HG02884 (cell line): ENCODE data around the gene COL4A4.
"Not testable (repeated sequence)": the region's sequence is repeated elsewhere in the genome, so short reads cannot be mapped to it uniquely, and the experiment has no call there.

ENCODE experiments used
- ATAC-seq: cut with Tn5 transposase; IDR thresholded peaks from one replicate; pipeline ENCODE4 v1.9.1; 2021; ENCODE audit warnings: mild to moderate bottlenecking, moderate library complexity; ENCODE audit not compliant: unreplicated experiment

Gene COL4A4

DNA sequence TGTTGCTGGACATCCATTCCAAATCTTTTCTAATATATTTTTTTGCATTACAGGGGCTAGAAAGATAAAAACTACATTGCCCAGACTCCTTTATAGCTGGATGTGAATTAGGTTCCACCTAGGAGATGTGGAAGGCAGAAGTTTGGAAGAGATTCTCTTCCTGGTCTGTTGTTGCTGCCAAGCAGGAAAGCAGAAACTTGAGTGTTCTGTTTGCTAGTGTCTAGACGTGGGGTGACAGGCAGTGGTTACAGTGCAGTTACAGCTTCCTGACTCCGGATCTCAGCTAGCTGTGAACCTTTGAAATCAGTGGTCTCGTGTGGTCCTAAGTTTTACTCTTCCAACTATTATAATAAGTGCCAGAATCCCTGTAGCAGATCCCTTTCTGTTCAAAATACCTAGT, 46.2 kb downstream of the COL4A4 start:
- ATAC-seq, result no peak

DNA sequence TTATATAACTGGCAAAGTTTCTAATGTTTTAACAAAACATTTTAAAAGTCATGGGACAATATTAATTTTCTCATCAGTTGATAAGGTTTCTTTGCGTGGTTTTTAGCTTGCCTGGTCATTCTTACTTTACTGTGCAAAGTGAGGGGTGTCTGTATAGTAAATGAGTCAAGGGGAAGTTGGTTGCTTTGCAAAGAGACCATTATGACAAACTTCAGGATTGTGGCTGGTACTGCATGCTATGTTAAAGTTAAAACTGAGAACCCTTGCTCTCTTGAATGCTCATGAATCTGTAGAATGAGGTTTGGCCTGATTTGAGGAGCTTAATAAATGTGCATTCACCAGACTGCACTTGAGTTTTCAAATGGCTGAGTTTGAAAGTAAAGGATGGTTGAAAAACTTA, 47.0 kb downstream of the COL4A4 start:
- peak; percentile 75 for ATAC-seq

DNA sequence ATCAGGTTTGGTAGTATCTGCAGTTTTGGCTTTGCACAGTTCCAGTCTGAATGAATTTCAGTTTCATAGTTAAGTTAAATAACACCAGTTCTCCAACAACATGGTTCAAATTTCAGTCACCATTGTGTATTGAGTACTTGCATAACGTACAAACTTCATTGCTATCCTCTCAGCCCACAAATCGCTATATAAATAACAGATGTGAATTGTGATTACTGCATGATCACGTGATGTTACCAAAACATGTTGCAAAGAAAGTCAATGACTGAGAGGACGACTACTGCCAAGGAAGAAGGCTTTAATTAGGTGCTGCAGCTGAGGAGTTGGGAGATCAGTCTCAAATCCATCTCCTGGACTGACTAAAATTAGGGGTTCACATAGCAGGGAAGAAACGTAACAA, 48.2 kb downstream of the COL4A4 start:
- ATAC-seq, result no peak

DNA sequence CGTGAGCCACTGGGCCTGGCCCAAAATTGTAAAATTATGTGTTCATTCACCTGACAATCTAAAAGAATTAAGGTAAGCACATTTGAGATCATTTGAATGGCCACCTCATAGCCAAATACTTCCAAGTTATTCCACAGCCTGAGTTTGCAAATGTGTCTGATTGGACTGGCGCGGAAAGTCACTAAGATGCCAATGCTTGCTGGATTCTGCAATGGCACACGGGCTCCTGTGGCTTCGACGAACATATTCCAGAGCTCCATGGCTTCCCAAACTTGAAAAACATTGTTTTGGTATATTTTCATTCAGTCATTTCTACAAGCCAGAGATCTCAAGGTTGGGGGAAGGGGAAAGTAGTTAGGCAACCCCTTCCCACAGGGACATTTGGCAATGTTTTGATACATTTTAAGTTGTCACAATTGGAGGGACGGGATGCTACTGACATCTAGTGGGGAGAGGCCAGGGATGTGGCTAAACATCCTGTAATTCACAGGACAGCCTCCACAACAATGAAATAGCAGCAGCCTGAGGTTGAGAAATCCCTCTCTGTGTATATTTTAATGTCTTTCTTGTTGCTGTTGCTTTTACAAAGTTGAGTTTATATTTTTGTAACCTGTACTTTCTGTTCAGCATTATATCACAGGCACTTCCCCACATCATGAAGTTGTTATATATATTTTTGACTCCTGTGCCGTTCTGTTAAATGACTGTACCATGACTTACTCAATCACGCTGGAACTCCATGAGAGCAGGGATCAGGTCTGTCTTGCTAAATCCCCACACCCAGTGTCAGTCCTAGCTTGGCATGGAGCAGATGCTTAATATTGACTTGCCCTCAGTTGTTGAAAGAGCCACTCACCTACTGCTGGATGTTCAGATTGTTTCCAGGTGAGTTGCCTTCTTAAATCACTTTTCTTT, 56.9 kb downstream of the COL4A4 start:
- no peak for ATAC-seq

DNA sequence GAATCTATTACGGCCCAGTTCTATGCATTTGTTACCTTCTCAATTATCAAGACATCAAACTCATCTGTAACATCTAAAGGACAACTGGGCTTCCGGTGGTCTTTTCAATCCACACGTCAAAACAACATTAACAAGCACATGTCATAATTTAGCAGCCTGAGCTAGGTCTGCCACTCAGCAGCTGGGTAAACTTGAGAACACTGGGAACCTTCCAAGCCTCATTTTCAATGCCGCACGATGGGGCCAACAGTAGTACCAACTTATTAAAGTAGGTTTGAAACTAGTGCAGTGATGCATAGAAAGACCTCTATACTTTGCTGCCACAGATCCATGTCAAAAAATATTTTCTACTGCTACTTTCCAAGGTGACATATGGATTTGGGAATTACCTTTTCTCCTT, 60.4 kb downstream of the COL4A4 start:
- ATAC-seq, result no peak

DNA sequence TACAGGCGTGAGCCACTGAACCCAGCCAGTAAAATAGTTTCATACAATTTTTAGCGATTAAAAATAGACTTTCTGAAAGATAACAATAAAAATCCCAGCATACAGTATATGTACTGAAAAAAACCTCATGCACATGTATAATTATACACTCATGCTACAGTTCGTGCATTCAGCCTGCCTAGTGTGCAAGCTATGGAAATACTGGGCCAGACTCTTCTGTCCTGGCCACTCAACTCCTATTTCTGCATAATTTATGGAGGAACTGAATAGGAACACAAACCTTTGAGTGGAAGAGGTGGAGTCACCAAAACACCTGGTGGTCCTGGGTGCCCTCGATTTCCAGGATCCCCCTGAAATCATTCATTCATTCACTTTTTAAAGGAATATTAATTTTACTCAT, 64.7 kb downstream of the COL4A4 start:
- no peak for ATAC-seq

DNA sequence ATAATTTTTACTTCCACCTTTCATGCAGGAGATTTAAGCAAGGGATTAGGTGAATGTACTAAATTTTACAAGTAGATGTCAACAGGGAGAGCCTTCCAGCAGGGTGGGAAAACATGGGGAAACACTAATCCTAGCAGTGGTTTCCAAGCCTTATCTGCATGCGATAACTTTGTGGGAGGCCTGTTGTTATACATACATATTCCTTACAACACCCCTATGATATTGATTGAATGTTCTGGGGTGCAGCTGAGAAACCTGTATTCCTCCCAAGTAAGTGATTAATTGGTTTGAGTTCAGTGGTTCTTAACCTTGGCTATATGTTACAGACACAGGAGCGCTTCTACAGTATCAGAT, 65.9 kb downstream of the COL4A4 start:
- ATAC-seq, result no peak

DNA sequence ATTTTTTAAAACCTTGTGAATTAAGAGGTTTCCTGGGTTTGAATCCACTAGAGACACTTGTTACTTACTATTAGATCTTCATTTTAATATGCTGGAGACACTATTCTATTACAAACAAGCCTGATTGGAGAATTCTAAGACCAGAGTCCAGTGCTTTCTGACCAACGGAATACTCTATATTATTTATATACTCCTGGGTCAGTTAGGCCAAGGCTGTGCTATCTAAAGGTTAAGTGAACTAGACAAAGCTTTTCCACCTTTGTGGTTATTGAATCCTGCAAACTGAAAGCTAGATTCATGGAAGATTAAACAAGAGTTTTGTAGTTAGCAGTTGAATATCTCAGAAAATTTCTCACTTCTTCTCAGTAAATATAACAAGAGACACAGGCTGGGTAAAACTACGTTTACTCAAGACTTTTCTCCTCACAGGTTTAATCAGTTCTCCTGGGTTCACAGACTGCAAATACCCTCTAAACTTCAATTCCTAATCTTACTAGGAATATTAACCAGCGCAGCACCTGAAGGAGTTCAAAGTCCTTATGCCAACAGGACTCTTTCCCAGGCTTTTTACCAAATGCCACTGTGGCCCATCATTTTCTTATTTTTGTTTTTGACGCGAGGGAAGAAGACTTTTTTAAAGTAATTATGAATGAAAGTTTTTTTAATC, 66.4 kb downstream of the COL4A4 start:
- no peak for ATAC-seq

DNA sequence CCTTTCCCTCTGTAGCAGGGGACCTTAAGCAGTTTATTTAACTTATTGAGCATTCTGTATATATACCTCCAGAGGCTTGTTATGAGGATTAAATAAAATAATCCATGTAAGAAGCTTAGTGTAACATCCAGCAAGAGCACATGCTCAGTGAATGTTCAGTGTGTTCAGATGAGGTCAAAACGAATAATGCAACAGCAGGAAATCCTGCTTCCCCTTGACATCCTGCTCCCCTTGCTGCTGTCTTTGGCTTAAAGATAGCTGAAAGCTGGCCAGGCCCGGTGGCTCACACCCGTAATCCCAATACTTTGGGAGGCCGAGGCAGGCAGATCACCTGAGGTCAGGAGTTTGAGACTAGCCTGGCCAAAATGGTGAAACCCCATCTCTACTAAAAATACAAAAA, 68.7 kb downstream of the COL4A4 start:
- ATAC-seq, result no peak

DNA sequence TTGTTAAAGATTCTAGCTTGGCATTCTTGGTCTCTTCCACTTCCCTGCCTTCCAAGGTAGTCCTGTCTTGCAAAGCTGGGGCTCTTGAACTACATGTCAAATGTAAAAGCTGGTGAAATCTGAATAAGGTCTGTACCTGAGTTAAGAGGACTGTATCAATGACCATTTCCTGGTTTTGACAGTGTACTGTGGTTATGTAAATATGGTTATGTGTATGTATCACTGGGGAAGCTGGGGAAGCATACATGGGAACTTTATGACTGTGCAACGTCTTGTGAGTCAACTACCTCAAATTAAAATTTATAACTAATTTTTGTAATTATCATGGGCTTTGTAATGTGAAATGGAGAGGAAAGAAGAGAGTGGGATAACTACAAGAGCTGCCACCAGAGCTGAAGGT, 81.7 kb downstream of the COL4A4 start:
- ATAC-seq, result peak; percentile 96

DNA sequence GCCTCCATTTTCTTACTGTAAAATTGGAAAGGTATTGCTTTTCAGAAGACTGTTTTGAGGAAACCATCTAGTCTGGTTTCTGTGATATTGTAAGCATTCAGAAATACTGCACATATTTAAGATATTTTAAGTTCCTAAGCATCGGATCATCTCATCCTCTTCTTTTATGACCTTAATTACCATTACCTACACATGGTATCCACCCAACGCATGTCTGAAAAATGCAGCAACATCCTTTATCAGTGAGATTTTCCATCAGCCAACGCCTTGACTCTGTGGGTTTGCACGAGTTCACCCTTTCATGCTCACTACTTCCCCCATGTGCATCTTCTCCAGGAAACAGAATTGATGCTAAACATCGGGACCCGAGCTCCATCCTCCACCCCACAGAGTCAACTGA, 84.3 kb downstream of the COL4A4 start:
- no peak for ATAC-seq

DNA sequence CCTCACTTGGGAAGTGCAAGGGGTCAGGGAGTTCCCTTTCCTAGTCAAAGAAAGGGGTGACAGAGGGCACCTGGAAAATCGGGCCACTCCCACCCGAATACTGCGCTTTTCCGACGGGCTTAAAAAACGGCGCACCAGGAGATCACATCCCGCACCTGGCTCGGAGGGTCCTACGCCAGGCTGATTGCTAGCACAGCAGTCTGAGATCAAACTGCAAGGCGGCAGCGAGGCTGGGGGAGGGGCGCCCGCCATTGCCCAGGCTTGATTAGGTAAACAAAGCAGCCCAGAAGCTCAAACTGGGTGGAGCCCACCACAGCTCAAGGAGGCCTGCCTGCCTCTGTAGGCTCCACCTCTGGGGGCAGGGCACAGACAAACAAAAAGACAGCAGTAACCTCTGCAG, 98.9 kb downstream of the COL4A4 start:
- ATAC-seq, result not testable (repeated sequence)

DNA sequence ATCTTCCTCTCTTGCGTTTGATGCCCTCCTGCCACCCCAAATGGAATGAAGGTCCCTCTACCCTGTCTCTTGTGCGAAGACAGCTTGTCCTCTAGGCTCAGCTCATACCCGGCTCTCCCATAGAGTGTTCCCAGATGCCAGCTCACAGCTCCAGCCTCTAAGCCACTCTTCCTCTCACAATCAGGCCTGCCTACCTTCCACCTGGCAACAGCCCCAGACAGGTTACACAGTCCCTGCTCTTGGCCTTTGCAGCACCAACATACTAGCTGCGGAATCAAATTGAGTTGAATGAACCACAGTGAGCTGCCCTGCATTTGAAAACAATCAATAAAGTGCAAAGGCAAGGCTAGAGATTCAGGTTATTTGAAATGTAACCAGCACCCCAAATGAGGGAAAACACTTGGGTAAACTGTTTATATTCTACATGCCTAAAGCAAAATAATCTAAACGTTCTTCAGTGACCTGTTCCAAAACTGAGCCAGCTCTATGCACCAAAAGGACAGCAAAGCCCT, 105.1 kb downstream of the COL4A4 start:
- ATAC-seq, result no peak

DNA sequence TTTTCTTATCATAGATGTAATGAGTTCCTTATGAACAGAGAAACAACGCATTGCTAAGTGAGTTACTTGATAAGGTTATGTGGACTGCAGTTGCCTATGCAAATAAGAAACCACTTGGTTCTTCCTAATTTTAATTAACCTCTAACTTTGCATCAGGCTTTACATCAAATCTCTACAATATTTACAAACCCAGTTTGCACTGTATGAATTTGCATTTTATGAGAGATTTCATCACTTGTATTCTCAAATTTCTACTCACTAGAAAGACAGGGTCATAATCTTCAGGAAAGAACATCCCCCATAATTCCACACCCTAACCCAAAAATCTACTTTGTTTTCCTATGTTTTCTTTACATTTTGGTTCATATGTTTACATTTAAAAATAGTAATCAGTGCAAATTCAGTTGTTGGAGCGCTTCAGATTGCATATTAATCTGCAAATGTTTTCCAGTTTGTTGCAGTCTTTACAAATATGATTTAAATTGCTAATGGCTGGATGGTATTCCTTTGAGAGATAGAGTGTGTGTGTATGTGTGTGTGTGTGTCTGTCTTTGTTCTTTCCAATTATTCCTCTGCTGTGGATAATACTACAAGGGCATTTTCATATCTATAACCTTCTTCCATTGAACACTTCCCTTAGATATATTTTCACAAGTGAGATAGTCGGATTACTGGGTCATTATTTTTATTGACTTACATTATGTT, 106.1 kb downstream of the COL4A4 start:
- no peak for ATAC-seq

DNA sequence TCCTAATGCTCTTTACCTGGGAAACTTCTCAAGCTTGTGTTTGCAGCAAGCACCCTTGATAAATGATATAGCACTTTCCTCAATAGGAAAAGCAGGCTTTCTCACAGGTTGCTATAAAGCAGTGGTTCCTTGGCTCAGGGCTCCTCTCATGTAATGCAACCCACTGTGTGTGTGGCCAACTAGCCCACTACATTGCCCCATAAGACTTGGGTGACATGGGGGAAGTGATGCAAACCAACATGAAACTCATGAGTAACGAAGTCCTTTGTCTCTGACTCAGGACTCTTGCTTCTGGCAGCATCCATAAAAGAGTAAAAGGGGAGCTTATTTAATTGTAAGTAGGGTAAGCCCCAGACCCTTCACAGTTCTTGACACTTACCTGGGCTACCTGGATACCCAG, 106.9 kb downstream of the COL4A4 start:
- ATAC-seq, result no peak

DNA sequence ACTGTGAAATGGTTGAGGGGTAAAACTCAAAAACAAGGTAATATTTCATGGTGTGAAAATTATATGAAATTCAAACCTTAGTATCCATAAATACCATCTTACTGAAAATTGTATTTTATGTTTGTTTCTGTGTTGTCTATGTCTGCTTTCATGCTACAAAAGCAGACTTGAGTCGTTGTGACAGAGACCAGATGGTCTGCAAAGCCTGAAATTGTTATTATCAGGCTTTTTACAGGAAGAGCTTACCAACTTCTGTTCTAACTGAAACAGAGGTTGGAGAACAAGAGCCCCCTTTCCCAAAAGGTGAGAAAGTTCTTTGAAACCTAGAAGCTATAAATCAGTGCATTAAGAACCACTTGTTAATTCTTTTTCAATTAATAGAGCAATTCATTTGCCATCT, 110.0 kb downstream of the COL4A4 start:
- ATAC-seq, result no peak

DNA sequence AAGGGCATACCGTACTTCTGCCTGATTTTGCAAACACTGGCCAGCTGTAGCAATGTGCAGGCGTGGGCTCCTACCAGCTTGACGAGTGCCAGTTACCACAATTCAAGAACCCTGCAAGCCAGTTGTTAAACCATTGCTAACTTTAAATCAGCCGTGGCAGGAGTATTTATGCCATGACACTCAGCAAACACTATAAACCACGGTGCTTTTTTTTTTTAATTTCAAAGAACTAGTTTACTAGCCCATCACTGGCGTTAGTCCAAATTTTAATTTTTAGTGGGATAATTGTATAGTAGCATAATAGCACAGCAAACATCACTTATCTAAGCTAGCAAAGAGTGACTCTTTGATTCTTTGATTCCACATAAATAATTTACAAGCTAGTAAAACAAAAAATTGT, 111.1 kb downstream of the COL4A4 start:
- ATAC-seq, result no peak

DNA sequence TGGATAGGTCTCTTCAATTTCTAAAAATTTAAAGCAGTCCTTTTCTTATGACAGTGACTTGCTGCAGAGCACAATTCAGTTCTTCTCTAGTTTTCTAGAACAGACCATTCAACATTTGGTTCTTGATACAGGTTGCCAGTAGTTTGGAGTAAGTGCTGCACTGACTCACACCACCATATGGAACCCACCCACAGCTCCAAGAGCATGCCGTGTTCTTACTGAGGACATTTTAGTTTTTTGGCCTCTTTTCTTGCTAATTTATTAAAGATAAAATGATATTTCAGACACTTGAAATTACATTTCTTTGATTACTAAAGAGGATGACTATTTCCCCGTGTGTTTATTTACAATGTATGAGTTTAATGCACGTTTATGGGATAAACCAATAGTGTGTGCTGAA, 120.0 kb downstream of the COL4A4 start:
- ATAC-seq, result no peak

DNA sequence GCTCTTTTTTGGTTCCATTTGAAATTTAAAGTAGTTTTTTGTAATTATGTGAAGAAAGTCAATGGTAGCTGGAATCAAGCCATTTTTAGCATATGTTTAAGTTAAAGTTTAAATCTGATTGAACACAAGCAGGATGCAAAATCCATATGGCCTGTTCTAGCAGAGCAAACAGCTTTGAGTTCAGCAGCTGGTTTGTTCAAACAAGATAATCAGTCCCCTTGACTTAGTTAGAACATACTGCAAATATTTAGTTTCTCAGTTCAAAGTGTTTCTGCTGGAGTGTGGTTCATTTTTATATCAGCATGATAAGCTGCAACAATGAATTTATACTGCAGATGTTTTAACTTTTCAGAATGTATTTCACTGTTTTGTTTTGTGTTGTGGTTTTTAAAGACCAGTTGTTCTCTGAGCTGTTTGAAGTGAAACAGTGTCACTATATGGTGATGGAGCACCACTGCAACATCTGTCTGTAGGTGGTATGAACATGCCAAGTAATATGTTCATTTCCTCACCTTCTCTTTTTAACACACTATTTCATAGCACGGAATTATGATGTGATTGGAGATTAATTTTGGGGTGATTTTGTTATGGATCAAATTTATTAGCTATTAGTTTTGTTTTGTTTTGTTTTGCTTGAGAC, 125.3 kb downstream of the COL4A4 start:
- ATAC-seq, result no peak

DNA sequence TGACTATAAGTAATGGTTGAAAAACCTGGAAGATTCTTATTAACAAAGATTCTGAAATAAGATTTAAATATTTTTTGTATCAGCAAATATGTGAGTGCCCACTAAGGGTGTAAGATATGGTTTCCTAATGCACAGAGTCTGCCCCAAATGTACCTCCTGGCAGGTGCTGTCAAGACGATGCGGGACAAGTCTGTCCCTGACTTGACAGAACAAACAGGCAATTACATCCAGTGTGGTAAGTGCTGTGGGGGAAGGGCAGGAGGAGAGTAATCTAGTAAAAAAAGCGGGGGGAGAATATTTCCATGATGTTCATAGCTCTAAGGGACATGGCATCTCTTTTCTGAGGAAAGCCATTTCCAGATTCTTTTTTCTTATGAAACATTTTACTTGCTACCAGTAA, 127.5 kb downstream of the COL4A4 start:
- ATAC-seq, result no peak

DNA sequence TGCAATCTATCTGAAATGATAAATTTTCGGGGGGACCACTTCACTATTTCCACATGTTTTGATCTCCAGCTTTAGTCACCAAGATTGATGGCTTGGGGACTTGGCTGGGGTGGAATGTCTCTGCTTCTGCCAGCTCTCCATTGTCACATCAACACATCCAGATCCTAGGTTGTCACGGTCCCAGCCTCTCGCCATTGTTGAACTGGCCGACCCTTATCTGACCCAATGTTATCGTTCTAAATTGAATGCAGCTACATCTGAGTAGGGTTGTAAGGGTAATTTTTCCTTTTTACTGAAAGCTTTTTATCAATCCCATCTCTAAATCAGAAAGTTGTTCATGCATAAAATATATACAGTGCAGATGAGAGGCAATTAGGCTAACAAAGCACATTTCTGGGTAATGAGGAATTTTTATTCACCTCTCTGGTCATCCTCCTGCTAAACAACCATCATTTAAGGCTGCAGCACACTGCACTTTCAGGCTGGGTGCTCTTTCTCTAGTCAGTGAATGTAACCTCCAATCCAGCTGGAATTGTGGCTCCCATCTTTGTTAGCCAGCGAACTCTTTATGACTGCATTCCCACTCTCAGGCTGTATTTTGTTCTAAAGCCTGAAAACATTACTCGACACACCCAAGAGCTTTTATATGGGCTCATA, 128.2 kb downstream of the COL4A4 start:
- ATAC-seq, result no peak
